ENCODE measurements around the gene ACTN1.
A peak's percentile ranks its signal among the peaks of the same experiment; 100 is the strongest.

ACTN1 gene

DNA sequence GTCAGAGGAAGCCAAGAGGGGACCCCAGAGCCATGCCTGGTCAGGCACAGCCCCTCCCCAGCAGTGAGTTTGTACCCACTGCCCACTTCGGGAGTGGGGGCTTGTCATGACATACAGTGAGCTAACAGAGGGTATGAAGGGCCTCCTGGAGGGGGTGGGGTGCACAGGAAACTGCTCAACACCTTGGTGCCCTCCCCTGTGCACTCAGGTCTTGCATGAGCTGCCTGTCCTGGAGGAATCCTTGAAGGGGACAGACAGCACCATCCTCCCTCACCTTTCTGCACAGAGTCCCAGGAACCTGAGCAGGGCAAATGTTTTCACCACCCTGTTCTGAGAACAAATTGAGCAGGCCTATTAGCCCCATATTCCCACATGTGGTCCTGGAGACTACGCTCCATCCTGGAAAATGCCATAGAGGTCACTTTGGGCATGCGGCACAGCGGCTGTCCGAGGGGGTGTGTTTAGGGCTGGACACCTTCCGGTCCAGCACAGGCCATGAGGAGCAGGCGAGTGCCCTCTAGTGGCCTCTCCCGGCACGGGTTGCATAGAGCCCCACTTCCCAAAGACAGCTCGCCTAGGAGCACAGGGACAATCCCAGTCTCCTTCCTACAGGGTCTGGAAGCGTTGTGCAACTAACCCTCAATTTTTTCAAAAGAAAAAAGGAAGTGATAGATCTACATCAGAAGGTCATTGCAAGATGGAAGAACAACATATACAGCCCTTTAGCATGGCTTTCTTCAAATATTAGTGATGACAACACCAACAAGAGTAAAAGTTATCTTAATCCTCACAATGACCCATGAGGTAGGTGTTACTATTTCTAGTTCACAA, 154.4 kb downstream of the ACTN1 start:
- ATAC-seq (peak; percentile 35), DNase-seq (ENCODE audit: low spot score in 2 of 2) (no peak)

DNA sequence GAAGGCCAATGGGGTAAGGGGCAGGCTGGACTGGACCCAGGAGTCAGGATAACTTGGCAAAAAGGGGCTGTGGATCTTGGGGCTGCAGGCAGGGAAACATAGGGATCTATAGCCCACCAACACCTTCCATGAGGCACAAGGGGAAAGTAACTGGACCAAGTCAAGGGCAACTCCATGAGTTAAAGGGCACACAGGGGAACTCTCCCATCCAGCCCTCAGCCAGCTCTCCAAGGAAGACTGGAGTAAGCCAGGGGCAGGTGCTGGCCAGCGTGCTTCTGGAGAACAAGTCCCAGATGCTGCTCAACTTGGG, 154.9 kb downstream of the ACTN1 start:
- no peak overlapping the region for H3K4me3 Mint-ChIP-seq
- H3K27ac Mint-ChIP-seq: no peak overlapping the region
- ATAC-seq: no peak
- DNase-seq (ENCODE audit: low spot score in 2 of 2): no peak
- peaks cover 52% of the 10 kb centered on the region for H3K4me1 Mint-ChIP-seq
- H3K9me3 Mint-ChIP-seq: no peaks in the 10 kb centered on the region
- H3K36me3 Mint-ChIP-seq: no peaks in the 10 kb centered on the region

More for the DNA sequence above, 154.4 kb downstream of the ACTN1 start:
- Mint-ChIP-seq H3K4me1 (peaks cover 47% of the 10 kb centered on the region), H3K9me3 (no peaks in the 10 kb centered on the region), H3K36me3 (no peaks in the 10 kb centered on the region), H3K27ac (no peak overlapping the region), H3K4me3 (no peak overlapping the region)
